H9 (cell line): ENCODE results near the gene GGNBP2. TPM values are rescaled to one million over a fixed set of nuclear protein-coding genes. Genes with fewer than 3 reads are reported as not detected.

ENCODE experiments used
- DNase-seq: peaks from one replicate; pipeline ENCODE4 v3.0.0-alpha.2; 2017
- H2AFZ ChIP-seq: one replicate; pipeline ENCODE4 v1.6.1; 2013; ENCODE audit warnings: mild to moderate bottlenecking, low read length, control low read depth, moderate library complexity
- H2AK5ac ChIP-seq: 2 replicates; pipeline ENCODE4 v1.6.1; 2013; ENCODE audit warnings: low read length, control low read depth, mixed read lengths; ENCODE audit not compliant: insufficient read length
- H2BK120ac ChIP-seq: one replicate; pipeline ENCODE4 v1.6.1; 2013; ENCODE audit warnings: low read depth, mild to moderate bottlenecking, low read length, control low read depth, inconsistent platforms; ENCODE audit not compliant: poor library complexity, severe bottlenecking
- H2BK12ac ChIP-seq: 2 replicates; pipeline ENCODE4 v1.6.1; 2013; ENCODE audit warnings: low read length, control low read depth, mixed read lengths, low read depth; ENCODE audit not compliant: insufficient read length
- H2BK15ac ChIP-seq: 2 replicates; pipeline ENCODE4 v1.6.1; 2013; ENCODE audit warnings: low read depth, low read length, control low read depth
- H2BK20ac ChIP-seq: one replicate; pipeline ENCODE4 v1.6.1; 2013; ENCODE audit warnings: low read depth, mild to moderate bottlenecking, low read length, control low read depth, inconsistent platforms; ENCODE audit not compliant: poor library complexity, severe bottlenecking
- H2BK5ac ChIP-seq: 2 replicates; pipeline ENCODE4 v1.6.1; 2013; ENCODE audit warnings: low read length, control low read depth, mixed read lengths; ENCODE audit not compliant: insufficient read length
- H3K14ac ChIP-seq: 2 replicates; pipeline ENCODE4 v1.6.1; 2013; ENCODE audit warnings: low read length, control low read depth; ENCODE audit not compliant: insufficient read depth
- H3K18ac ChIP-seq: 2 replicates; pipeline ENCODE4 v1.6.1; 2013; ENCODE audit warnings: low read depth, mild to moderate bottlenecking, mixed read lengths, low read length, control low read depth; ENCODE audit not compliant: insufficient read length
- H3K23ac ChIP-seq: 2 replicates; pipeline ENCODE4 v1.6.1; 2013; ENCODE audit warnings: low read length, control low read depth, mixed read lengths, low read depth; ENCODE audit not compliant: insufficient read length
- H3K23me2 ChIP-seq: 2 replicates; pipeline ENCODE4 v1.6.1; 2013; ENCODE audit warnings: low read depth, mild to moderate bottlenecking, mixed read lengths, low read length, control low read depth; ENCODE audit not compliant: insufficient read length, poor library complexity, severe bottlenecking
- H3K27ac ChIP-seq: 2 replicates; pipeline ENCODE4 v1.5.1; 2013; ENCODE audit warnings: low read length, control low read depth, mixed read lengths, low read depth; ENCODE audit not compliant: insufficient read length
- H3K27me3 ChIP-seq: 2 replicates; pipeline ENCODE4 v1.6.1; 2013; ENCODE audit warnings: low read length, control low read depth, inconsistent platforms; ENCODE audit not compliant: insufficient read depth
- H3K4ac ChIP-seq: 2 replicates; pipeline ENCODE4 v1.6.1; 2013; ENCODE audit warnings: low read depth, mild to moderate bottlenecking, control low read depth, inconsistent platforms, low read length, moderate library complexity
- H3K4me1 ChIP-seq: 2 replicates; pipeline ENCODE4 v1.6.1; 2013; ENCODE audit warnings: low read length, control low read depth, inconsistent platforms; ENCODE audit not compliant: insufficient read depth
- H3K4me2 ChIP-seq: 2 replicates; pipeline ENCODE4 v1.6.1; 2013; ENCODE audit warnings: low read length, control low read depth, mixed read lengths; ENCODE audit not compliant: insufficient read length, insufficient read depth
- H3K56ac ChIP-seq: 2 replicates; pipeline ENCODE4 v1.6.1; 2013; ENCODE audit warnings: low read depth, mild to moderate bottlenecking, mixed read lengths, low read length, control low read depth; ENCODE audit not compliant: insufficient read length
- H3K79me1 ChIP-seq: 2 replicates; pipeline ENCODE4 v1.6.1; 2013; ENCODE audit warnings: low read depth, mild to moderate bottlenecking, moderate library complexity, low read length, control low read depth, inconsistent platforms; ENCODE audit not compliant: insufficient read depth, poor library complexity, severe bottlenecking
- H3K79me2 ChIP-seq: 2 replicates; pipeline ENCODE4 v1.6.1; 2013; ENCODE audit warnings: low read length, control low read depth, inconsistent platforms; ENCODE audit not compliant: insufficient read depth
- H3K9ac ChIP-seq: 2 replicates; pipeline ENCODE4 v1.6.1; 2013; ENCODE audit warnings: low read length, control low read depth, mixed read lengths; ENCODE audit not compliant: insufficient read length; ENCODE audit errors: extremely low read depth
- H3K9me3 ChIP-seq: one replicate; pipeline ENCODE4 v1.6.1; 2013; ENCODE audit warnings: low read depth, low read length, inconsistent platforms; ENCODE audit not compliant: control insufficient read depth
- H3T11ph ChIP-seq: one replicate; pipeline ENCODE4 v1.6.1; 2013; ENCODE audit warnings: mild to moderate bottlenecking, low read length, control low read depth, inconsistent platforms
- H4K20me1 ChIP-seq: one replicate; pipeline ENCODE4 v1.6.1; 2013; ENCODE audit not compliant: control insufficient read depth, insufficient read length, insufficient read depth
- H4K5ac ChIP-seq: 2 replicates; pipeline ENCODE4 v1.6.1; 2013; ENCODE audit warnings: low read depth, mild to moderate bottlenecking, mixed read lengths, low read length, control low read depth; ENCODE audit not compliant: insufficient read length
- H4K8ac ChIP-seq: replicated peaks from 2 replicates; pipeline ENCODE4 v1.6.1; 2013; ENCODE audit warnings: low read length, control low read depth, mixed read lengths, low read depth; ENCODE audit not compliant: insufficient read length
- H4K91ac ChIP-seq: 2 replicates; pipeline ENCODE4 v1.6.1; 2013; ENCODE audit warnings: low read depth, mild to moderate bottlenecking, moderate library complexity, mixed read lengths, low read length, control low read depth; ENCODE audit not compliant: insufficient read length
- H3K27ac Mint-ChIP-seq, 3 experiments: 2 replicates in 2 of 3; 3 replicates in 1 of 3; pipeline ENCODE4 v1.8.0; 2020 to 2021; ENCODE audit warnings: mixed read lengths in 3 of 3, mild to moderate bottlenecking in 1 of 3, moderate library complexity in 1 of 3
- H3K27me3 Mint-ChIP-seq: 2 replicates; pipeline ENCODE4 v1.8.0; 2021; ENCODE audit warnings: low read depth, mild to moderate bottlenecking, moderate library complexity, mixed read lengths
- H3K36me3 Mint-ChIP-seq, 3 experiments: 2 replicates in 2 of 3; 3 replicates in 1 of 3; pipeline ENCODE4 v1.8.0; 2020 to 2021; ENCODE audit warnings: low read depth in 3 of 3, mixed read lengths in 3 of 3; ENCODE audit not compliant: insufficient read depth in 1 of 3
- H3K4me1 Mint-ChIP-seq, 2 experiments: 2 replicates each; pipeline ENCODE4 v1.8.0; 2020; ENCODE audit warnings: mixed read lengths in 2 of 2
- H3K4me3 Mint-ChIP-seq, 2 experiments: 2 replicates in 1 of 2; 3 replicates in 1 of 2; pipeline ENCODE4 v1.8.0; 2020 to 2021; ENCODE audit warnings: mild to moderate bottlenecking in 2 of 2, mixed read lengths in 2 of 2, moderate library complexity in 1 of 2
- H3K9me3 Mint-ChIP-seq, 2 experiments: 2 replicates in 1 of 2; 3 replicates in 1 of 2; pipeline ENCODE4 v1.8.0; 2020; ENCODE audit warnings: mild to moderate bottlenecking in 2 of 2, mixed read lengths in 2 of 2, moderate library complexity in 1 of 2
- CTCF ChIP-seq: fragments of 200-600 bp; sonication (generic); conservative IDR thresholded peaks from 3 replicates; pipeline ENCODE4 v1.8.0; 2021; ENCODE audit warnings: antibody characterized with exemption, mild to moderate bottlenecking
- WGBS: extraction: QIAGEN DNeasy Blood & Tissue Kit; methylation state at CpG from one replicate; pipeline ENCODE4 v1.1.7; 2013; ENCODE audit warnings: missing lambda C conversion rate, low lambda C conversion rate, mixed read lengths; ENCODE audit not compliant: insufficient read length; ENCODE audit errors: extremely low coverage; 5-methylcytosine and 5-hydroxymethylcytosine counted together
- total RNA-seq: library from RNA; stranded (reverse); gene quantifications from 2 replicates; pipeline ENCODE4 v1.2.1, GENCODE V29; 2021

GGNBP2 gene
- total RNA-seq, 1 experiment from 2014 or later: 52.8 TPM

GRCh38 chr17:36504156-36504545, 40.6 kb upstream of the GGNBP2 start:
- Histone ChIP-seq H2BK12ac (no peak overlapping the region), H3K4ac (no peak overlapping the region), H3K27me3 (no peaks in the 10 kb centered on the region), H3K9me3 (no peaks in the 10 kb centered on the region), H4K5ac (no peak overlapping the region), H4K20me1 (peaks cover 2% of the 10 kb centered on the region), H3K4me1 (no peaks in the 10 kb centered on the region), H3K79me2 (no peaks in the 10 kb centered on the region), H4K8ac (no peak overlapping the region), H2BK120ac (no peak overlapping the region), H3K23me2 (no peaks in the 10 kb centered on the region), H3K27ac (no peak overlapping the region), H3K56ac (no peak overlapping the region), H3K4me2 (no peak overlapping the region), H2BK15ac (no peak overlapping the region), H3K18ac (no peak overlapping the region), H4K91ac (no peak overlapping the region), H2BK5ac (no peak overlapping the region), H3T11ph (no peak overlapping the region), H3K14ac (no peak overlapping the region), H2AFZ (no peak overlapping the region), H3K9ac (no peak overlapping the region), H2BK20ac (no peak overlapping the region), H3K79me1 (no peaks in the 10 kb centered on the region), H2AK5ac (no peak overlapping the region), H3K23ac (no peak overlapping the region)
- Mint-ChIP-seq H3K27ac (no peak overlapping the region), H3K4me3 (no peak overlapping the region), H3K36me3 (peaks cover 40 to 86% (median 85%) of the 10 kb centered on the region in 3 experiments; a peak in 6 of 7 replicates), H3K4me1 (no peaks in the 10 kb centered on the region), H3K27me3 (no peaks in the 10 kb centered on the region; the same call in 1 of the 2 replicates), H3K9me3 (no peaks in the 10 kb centered on the region)
- TF ChIP-seq CTCF: no peak
- no CpG with 5 or more reads among the region's 5 CpGs for WGBS
- no peak for DNase-seq
